NB4 (cell line): ENCODE data around the gene SMYD2.

Experiments used
- DNase-seq: peaks from one replicate; pipeline ENCODE4 v3.0.0; 2010; ENCODE audit warnings: low read depth
- H3K4me3 ChIP-seq: one replicate; pipeline ENCODE4 v1.5.1; 2011; ENCODE audit warnings: mild to moderate bottlenecking, low read depth, low read length, moderate library complexity
- CTCF ChIP-seq: IDR thresholded peaks from one replicate; pipeline ENCODE4 v1.5.1; 2012; ENCODE audit warnings: low read depth, low read length
- MYC ChIP-seq: IDR thresholded peaks from 2 replicates; pipeline ENCODE4 v1.6.1; 2011; ENCODE audit warnings: low read depth, low read length
- POLR2A ChIP-seq: IDR thresholded peaks from 2 replicates; pipeline ENCODE4 v1.6.1; 2011; ENCODE audit warnings: mild to moderate bottlenecking; ENCODE audit not compliant: insufficient read length; ENCODE audit errors: extremely low read depth
- TF ChIP-seq, protein P1 (sequence below): IDR thresholded peaks from 2 replicates; pipeline ENCODE4 v1.6.1; 2011; ENCODE audit warnings: low read depth, low read length

SMYD2 gene

DNA sequence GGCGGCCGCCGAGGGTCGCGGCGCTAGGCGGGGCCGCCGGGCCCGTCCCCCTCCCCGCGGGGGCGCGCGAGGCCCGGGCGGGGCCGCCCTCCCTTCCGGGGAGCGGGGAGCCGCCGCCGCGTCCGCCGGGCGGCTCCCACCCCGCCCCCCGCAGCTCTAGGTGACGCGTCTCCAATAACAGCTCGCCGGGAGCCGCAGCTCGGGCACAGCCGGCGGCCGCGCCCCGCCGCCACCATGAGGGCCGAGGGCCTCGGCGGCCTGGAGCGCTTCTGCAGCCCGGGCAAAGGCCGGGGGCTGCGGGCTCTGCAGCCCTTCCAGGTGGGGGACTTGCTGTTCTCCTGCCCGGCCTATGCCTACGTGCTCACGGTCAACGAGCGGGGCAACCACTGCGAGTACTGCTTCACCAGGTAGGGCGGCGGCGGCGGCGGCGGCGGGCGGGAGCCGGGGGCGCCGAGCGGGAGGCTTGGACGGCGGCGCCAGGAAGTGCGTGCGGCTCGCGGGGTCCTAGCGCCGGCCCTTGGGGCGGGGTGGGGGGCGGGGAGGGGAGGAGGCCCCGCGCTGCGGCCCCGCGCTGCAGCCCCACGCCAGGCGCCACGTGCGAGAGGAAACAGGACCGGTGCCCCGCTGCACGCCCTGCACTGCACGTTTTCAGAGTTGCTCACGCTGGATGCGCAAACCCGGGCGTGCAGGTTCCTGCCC lies at the start of gene SMYD2:
SMYD2 (plus strand) TSS at position 139 of the 699 bp plus-strand sequence; CDS start at position 235, 96 bp downstream.
- TF ChIP-seq POLR2A (peak; percentile 54), CTCF (no peak), MYC (peak; percentile 95)
- TF ChIP-seq, protein P1, sequence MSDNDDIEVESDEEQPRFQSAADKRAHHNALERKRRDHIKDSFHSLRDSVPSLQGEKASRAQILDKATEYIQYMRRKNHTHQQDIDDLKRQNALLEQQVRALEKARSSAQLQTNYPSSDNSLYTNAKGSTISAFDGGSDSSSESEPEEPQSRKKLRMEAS, result peak; percentile 92
- H3K4me3 ChIP-seq, result peak within 1 kb of the TSS; percentile 93
- DNase-seq, result peak; percentile 81

GRCh38 chr1:214233856-214234634 lies 46.9 kb upstream of the SMYD2 start:
- DNase-seq, result no peak
- TF ChIP-seq MYC, result no peak
- no peak for TF ChIP-seq CTCF
- TF ChIP-seq, protein P1, result no peak
- TF ChIP-seq POLR2A, result no peak
- H3K4me3 ChIP-seq, result no peak overlapping the region

DNA sequence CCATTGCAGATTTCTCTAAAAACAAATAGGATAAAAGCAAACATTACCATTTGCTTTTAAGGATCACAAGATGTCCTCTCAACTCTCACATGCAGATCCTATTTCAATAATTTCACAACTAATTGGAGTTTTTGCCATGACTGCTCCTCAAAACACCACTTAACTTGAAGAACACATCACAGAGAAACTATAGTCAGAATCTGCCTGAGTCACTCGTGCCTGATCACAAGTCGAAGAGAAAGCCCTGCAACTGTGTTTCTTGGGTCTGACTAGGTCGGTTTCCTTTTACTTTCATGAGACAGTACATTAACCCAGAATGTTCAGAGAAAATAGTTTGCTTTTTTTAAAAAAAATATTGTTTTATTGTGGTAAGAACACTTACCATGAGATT lies 46.3 kb upstream of the SMYD2 start:
- H3K4me3 ChIP-seq, result no peak overlapping the region
- no peak for DNase-seq
- TF ChIP-seq MYC (no peak), CTCF (no peak), POLR2A (no peak)
- TF ChIP-seq, protein P1, result no peak

DNA sequence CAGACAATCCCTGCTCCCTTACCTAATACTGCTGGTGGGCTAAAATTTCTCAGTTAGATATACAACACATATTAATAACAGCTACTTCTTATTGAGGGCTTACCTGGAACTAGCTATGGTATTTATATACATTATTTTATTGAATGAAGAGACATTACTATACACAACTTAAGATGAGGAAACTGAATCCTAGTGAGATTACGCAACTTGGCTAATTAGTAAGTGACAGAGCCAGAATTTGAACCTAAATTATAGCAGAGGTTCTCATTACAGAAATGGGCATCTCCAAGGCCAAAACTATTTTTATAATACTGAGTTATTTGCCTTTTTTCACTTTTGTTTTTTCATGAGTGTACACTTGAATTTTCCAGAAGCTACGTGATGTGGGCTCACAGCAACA lies 44.5 kb upstream of the SMYD2 start:
- no peak overlapping the region for H3K4me3 ChIP-seq
- peak; percentile 13 for DNase-seq
- no peak for TF ChIP-seq MYC
- TF ChIP-seq CTCF, result no peak
- no peak for TF ChIP-seq POLR2A
- TF ChIP-seq, protein P1, result no peak

DNA sequence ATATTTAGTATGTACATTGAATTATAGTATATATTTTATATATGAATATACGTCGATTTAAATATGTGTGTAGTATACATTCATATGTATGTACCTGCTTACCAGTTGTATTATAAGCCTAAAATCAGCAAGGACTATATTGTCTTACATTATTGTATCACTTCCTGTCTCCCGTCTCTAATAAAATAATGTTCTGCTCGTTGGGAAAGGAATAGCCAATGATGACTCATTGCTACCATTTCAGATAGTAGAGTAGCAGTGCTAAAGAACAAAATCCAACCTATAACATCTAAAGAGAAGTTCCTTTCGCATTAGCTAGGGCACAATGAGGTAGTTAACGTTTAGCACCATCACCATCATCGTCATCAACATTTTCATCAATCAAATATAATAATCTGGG lies 39.9 kb upstream of the SMYD2 start:
- no peak for TF ChIP-seq CTCF
- TF ChIP-seq, protein P1, result no peak
- TF ChIP-seq POLR2A, result no peak
- no peak for TF ChIP-seq MYC

More for the DNA sequence above, 39.9 kb upstream of the SMYD2 start:
- no peak overlapping the region for H3K4me3 ChIP-seq
- DNase-seq, result no peak
